H9 (cell line): ENCODE results near the gene NEDD4L. TPM values are rescaled to one million over a fixed set of nuclear protein-coding genes. Genes with fewer than 3 reads are reported as not detected.

ENCODE experiments used
- DNase-seq: peaks from one replicate; pipeline ENCODE4 v3.0.0-alpha.2; 2017
- H2AFZ ChIP-seq: one replicate; pipeline ENCODE4 v1.6.1; 2013; ENCODE audit warnings: mild to moderate bottlenecking, low read length, control low read depth, moderate library complexity
- H2AK5ac ChIP-seq: 2 replicates; pipeline ENCODE4 v1.6.1; 2013; ENCODE audit warnings: low read length, control low read depth, mixed read lengths; ENCODE audit not compliant: insufficient read length
- H2BK120ac ChIP-seq: one replicate; pipeline ENCODE4 v1.6.1; 2013; ENCODE audit warnings: low read depth, mild to moderate bottlenecking, low read length, control low read depth, inconsistent platforms; ENCODE audit not compliant: poor library complexity, severe bottlenecking
- H2BK12ac ChIP-seq: 2 replicates; pipeline ENCODE4 v1.6.1; 2013; ENCODE audit warnings: low read length, control low read depth, mixed read lengths, low read depth; ENCODE audit not compliant: insufficient read length
- H2BK15ac ChIP-seq: 2 replicates; pipeline ENCODE4 v1.6.1; 2013; ENCODE audit warnings: low read depth, low read length, control low read depth
- H2BK20ac ChIP-seq: one replicate; pipeline ENCODE4 v1.6.1; 2013; ENCODE audit warnings: low read depth, mild to moderate bottlenecking, low read length, control low read depth, inconsistent platforms; ENCODE audit not compliant: poor library complexity, severe bottlenecking
- H2BK5ac ChIP-seq: 2 replicates; pipeline ENCODE4 v1.6.1; 2013; ENCODE audit warnings: low read length, control low read depth, mixed read lengths; ENCODE audit not compliant: insufficient read length
- H3K14ac ChIP-seq: 2 replicates; pipeline ENCODE4 v1.6.1; 2013; ENCODE audit warnings: low read length, control low read depth; ENCODE audit not compliant: insufficient read depth
- H3K18ac ChIP-seq: 2 replicates; pipeline ENCODE4 v1.6.1; 2013; ENCODE audit warnings: low read depth, mild to moderate bottlenecking, mixed read lengths, low read length, control low read depth; ENCODE audit not compliant: insufficient read length
- H3K23ac ChIP-seq: 2 replicates; pipeline ENCODE4 v1.6.1; 2013; ENCODE audit warnings: low read length, control low read depth, mixed read lengths, low read depth; ENCODE audit not compliant: insufficient read length
- H3K23me2 ChIP-seq: 2 replicates; pipeline ENCODE4 v1.6.1; 2013; ENCODE audit warnings: low read depth, mild to moderate bottlenecking, mixed read lengths, low read length, control low read depth; ENCODE audit not compliant: insufficient read length, poor library complexity, severe bottlenecking
- H3K27ac ChIP-seq: 2 replicates; pipeline ENCODE4 v1.5.1; 2013; ENCODE audit warnings: low read length, control low read depth, mixed read lengths, low read depth; ENCODE audit not compliant: insufficient read length
- H3K27me3 ChIP-seq: 2 replicates; pipeline ENCODE4 v1.6.1; 2013; ENCODE audit warnings: low read length, control low read depth, inconsistent platforms; ENCODE audit not compliant: insufficient read depth
- H3K4ac ChIP-seq: 2 replicates; pipeline ENCODE4 v1.6.1; 2013; ENCODE audit warnings: low read depth, mild to moderate bottlenecking, control low read depth, inconsistent platforms, low read length, moderate library complexity
- H3K4me1 ChIP-seq: 2 replicates; pipeline ENCODE4 v1.6.1; 2013; ENCODE audit warnings: low read length, control low read depth, inconsistent platforms; ENCODE audit not compliant: insufficient read depth
- H3K4me2 ChIP-seq: 2 replicates; pipeline ENCODE4 v1.6.1; 2013; ENCODE audit warnings: low read length, control low read depth, mixed read lengths; ENCODE audit not compliant: insufficient read length, insufficient read depth
- H3K56ac ChIP-seq: 2 replicates; pipeline ENCODE4 v1.6.1; 2013; ENCODE audit warnings: low read depth, mild to moderate bottlenecking, mixed read lengths, low read length, control low read depth; ENCODE audit not compliant: insufficient read length
- H3K79me1 ChIP-seq: 2 replicates; pipeline ENCODE4 v1.6.1; 2013; ENCODE audit warnings: low read depth, mild to moderate bottlenecking, moderate library complexity, low read length, control low read depth, inconsistent platforms; ENCODE audit not compliant: insufficient read depth, poor library complexity, severe bottlenecking
- H3K79me2 ChIP-seq: 2 replicates; pipeline ENCODE4 v1.6.1; 2013; ENCODE audit warnings: low read length, control low read depth, inconsistent platforms; ENCODE audit not compliant: insufficient read depth
- H3K9ac ChIP-seq: 2 replicates; pipeline ENCODE4 v1.6.1; 2013; ENCODE audit warnings: low read length, control low read depth, mixed read lengths; ENCODE audit not compliant: insufficient read length; ENCODE audit errors: extremely low read depth
- H3K9me3 ChIP-seq: one replicate; pipeline ENCODE4 v1.6.1; 2013; ENCODE audit warnings: low read depth, low read length, inconsistent platforms; ENCODE audit not compliant: control insufficient read depth
- H3T11ph ChIP-seq: one replicate; pipeline ENCODE4 v1.6.1; 2013; ENCODE audit warnings: mild to moderate bottlenecking, low read length, control low read depth, inconsistent platforms
- H4K20me1 ChIP-seq: one replicate; pipeline ENCODE4 v1.6.1; 2013; ENCODE audit not compliant: control insufficient read depth, insufficient read length, insufficient read depth
- H4K5ac ChIP-seq: 2 replicates; pipeline ENCODE4 v1.6.1; 2013; ENCODE audit warnings: low read depth, mild to moderate bottlenecking, mixed read lengths, low read length, control low read depth; ENCODE audit not compliant: insufficient read length
- H4K8ac ChIP-seq: replicated peaks from 2 replicates; pipeline ENCODE4 v1.6.1; 2013; ENCODE audit warnings: low read length, control low read depth, mixed read lengths, low read depth; ENCODE audit not compliant: insufficient read length
- H4K91ac ChIP-seq: 2 replicates; pipeline ENCODE4 v1.6.1; 2013; ENCODE audit warnings: low read depth, mild to moderate bottlenecking, moderate library complexity, mixed read lengths, low read length, control low read depth; ENCODE audit not compliant: insufficient read length
- H3K27ac Mint-ChIP-seq, 3 experiments: 2 replicates in 2 of 3; 3 replicates in 1 of 3; pipeline ENCODE4 v1.8.0; 2020 to 2021; ENCODE audit warnings: mixed read lengths in 3 of 3, mild to moderate bottlenecking in 1 of 3, moderate library complexity in 1 of 3
- H3K27me3 Mint-ChIP-seq: 2 replicates; pipeline ENCODE4 v1.8.0; 2021; ENCODE audit warnings: low read depth, mild to moderate bottlenecking, moderate library complexity, mixed read lengths
- H3K36me3 Mint-ChIP-seq, 3 experiments: 2 replicates in 2 of 3; 3 replicates in 1 of 3; pipeline ENCODE4 v1.8.0; 2020 to 2021; ENCODE audit warnings: low read depth in 3 of 3, mixed read lengths in 3 of 3; ENCODE audit not compliant: insufficient read depth in 1 of 3
- H3K4me1 Mint-ChIP-seq, 2 experiments: 2 replicates each; pipeline ENCODE4 v1.8.0; 2020; ENCODE audit warnings: mixed read lengths in 2 of 2
- H3K4me3 Mint-ChIP-seq, 2 experiments: 2 replicates in 1 of 2; 3 replicates in 1 of 2; pipeline ENCODE4 v1.8.0; 2020 to 2021; ENCODE audit warnings: mild to moderate bottlenecking in 2 of 2, mixed read lengths in 2 of 2, moderate library complexity in 1 of 2
- H3K9me3 Mint-ChIP-seq, 2 experiments: 2 replicates in 1 of 2; 3 replicates in 1 of 2; pipeline ENCODE4 v1.8.0; 2020; ENCODE audit warnings: mild to moderate bottlenecking in 2 of 2, mixed read lengths in 2 of 2, moderate library complexity in 1 of 2
- WGBS: extraction: QIAGEN DNeasy Blood & Tissue Kit; methylation state at CpG from one replicate; pipeline ENCODE4 v1.1.7; 2013; ENCODE audit warnings: missing lambda C conversion rate, low lambda C conversion rate, mixed read lengths; ENCODE audit not compliant: insufficient read length; ENCODE audit errors: extremely low coverage; 5-methylcytosine and 5-hydroxymethylcytosine counted together
- total RNA-seq: library from RNA; stranded (reverse); gene quantifications from 2 replicates; pipeline ENCODE4 v1.2.1, GENCODE V29; 2021
- TF ChIP-seq, protein P1 (sequence below): fragments of 200-600 bp; sonication (generic); conservative IDR thresholded peaks from 3 replicates; pipeline ENCODE4 v1.8.0; 2021; ENCODE audit warnings: antibody characterized with exemption, mild to moderate bottlenecking

NEDD4L gene
- total RNA-seq, 1 experiment from 2014 or later: 76.3 TPM

DNA sequence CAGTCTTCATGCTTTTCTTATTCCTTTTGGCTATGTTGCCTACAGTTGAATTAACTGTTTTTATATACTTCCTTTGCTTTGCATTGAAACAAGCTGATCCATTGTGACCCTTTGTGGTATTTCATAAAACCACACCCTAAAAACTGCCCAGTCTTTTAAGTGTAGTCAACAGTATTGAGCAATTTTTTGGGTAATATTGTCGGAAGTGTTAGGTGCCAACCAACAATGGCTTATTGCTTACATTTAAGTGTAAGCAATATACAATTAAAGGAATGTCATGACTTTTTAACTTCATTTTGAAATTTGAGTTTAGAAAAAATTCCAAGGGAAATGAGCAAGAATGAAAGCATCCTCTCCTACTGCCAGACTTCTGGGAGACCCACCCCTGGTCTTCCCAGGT lies 174.1 kb downstream of the NEDD4L start:
- H3K27me3 ChIP-seq: no peaks in the 10 kb centered on the region
- no peak overlapping the region for H4K5ac ChIP-seq
- peak overlapping the region in 1 of 3 experiments; percentile 7; a peak in 2 of 7 replicates for H3K27ac Mint-ChIP-seq
- H3K9me3 Mint-ChIP-seq: no peaks in the 10 kb centered on the region
- H4K8ac ChIP-seq: no peak overlapping the region
- H4K91ac ChIP-seq: no peak overlapping the region
- H2BK20ac ChIP-seq: no peak overlapping the region
- no peak overlapping the region for H3K14ac ChIP-seq
- no peak overlapping the region for H2BK120ac ChIP-seq
- WGBS: no CpG with 5 or more reads among the region's 1 CpG
- no peak overlapping the region for H3K56ac ChIP-seq
- no peak overlapping the region for H3K9ac ChIP-seq
- H3K79me1 ChIP-seq: no peaks in the 10 kb centered on the region
- no peak overlapping the region for H2BK5ac ChIP-seq
- no peak overlapping the region for H3K4ac ChIP-seq
- H3K27me3 Mint-ChIP-seq: no peaks in the 10 kb centered on the region
- H3K4me2 ChIP-seq: no peak overlapping the region
- no peak for DNase-seq
- H4K20me1 ChIP-seq: no peaks in the 10 kb centered on the region
- H2AK5ac ChIP-seq: no peak overlapping the region
- peaks cover 26% of the 10 kb centered on the region; the same call in 1 of the 2 replicates for H3K79me2 ChIP-seq
- H3K23me2 ChIP-seq: no peaks in the 10 kb centered on the region
- H3K9me3 ChIP-seq: no peaks in the 10 kb centered on the region
- TF ChIP-seq, protein P1, sequence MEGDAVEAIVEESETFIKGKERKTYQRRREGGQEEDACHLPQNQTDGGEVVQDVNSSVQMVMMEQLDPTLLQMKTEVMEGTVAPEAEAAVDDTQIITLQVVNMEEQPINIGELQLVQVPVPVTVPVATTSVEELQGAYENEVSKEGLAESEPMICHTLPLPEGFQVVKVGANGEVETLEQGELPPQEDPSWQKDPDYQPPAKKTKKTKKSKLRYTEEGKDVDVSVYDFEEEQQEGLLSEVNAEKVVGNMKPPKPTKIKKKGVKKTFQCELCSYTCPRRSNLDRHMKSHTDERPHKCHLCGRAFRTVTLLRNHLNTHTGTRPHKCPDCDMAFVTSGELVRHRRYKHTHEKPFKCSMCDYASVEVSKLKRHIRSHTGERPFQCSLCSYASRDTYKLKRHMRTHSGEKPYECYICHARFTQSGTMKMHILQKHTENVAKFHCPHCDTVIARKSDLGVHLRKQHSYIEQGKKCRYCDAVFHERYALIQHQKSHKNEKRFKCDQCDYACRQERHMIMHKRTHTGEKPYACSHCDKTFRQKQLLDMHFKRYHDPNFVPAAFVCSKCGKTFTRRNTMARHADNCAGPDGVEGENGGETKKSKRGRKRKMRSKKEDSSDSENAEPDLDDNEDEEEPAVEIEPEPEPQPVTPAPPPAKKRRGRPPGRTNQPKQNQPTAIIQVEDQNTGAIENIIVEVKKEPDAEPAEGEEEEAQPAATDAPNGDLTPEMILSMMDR: no peak
- H3K4me1 Mint-ChIP-seq: peaks cover 63 to 71% of the 10 kb centered on the region in 2 experiments
- no peak overlapping the region for H2BK15ac ChIP-seq
- no peak overlapping the region for H3K18ac ChIP-seq
- no peak overlapping the region for H2BK12ac ChIP-seq
- no peak overlapping the region for H3T11ph ChIP-seq
- no peak overlapping the region for H3K27ac ChIP-seq
- H3K36me3 Mint-ChIP-seq: no peaks in the 10 kb centered on the region
- no peak overlapping the region for H3K23ac ChIP-seq
- H2AFZ ChIP-seq: no peak overlapping the region
- peaks cover 7% of the 10 kb centered on the region for H3K4me1 ChIP-seq
- H3K4me3 Mint-ChIP-seq: no peak overlapping the region
